Activated CD4-positive, alpha-beta T cell treated with anti-CD3 and anti-CD28 coated beads, Interleukin-2, amount 50 U/mL, for 24 hours (primary cell): ENCODE measurements around the gene CASTOR2.
A peak's percentile ranks its signal among the peaks of the same experiment; 100 is the strongest.
"Not testable (repeated sequence)": the region's sequence is repeated elsewhere in the genome, so short reads cannot be mapped to it uniquely, and the experiment has no call there.

Experiments
- DNase-seq, 2 donors: peaks; one replicate each; pipeline ENCODE4 v3.0.0-alpha.2; 2020; ENCODE audit warnings: low read depth in 1 of 2, low spot score in 1 of 2

The CASTOR2 gene

GRCh38 chr7:74964511-74965119, at the start of gene CASTOR2:
TSS of gene CASTOR2 (plus strand) at chr7:74964705. CDS start at chr7:74964986, 281 bp downstream.
- peak; percentile 39 to 46 for DNase-seq

- DNase-seq, result not testable (repeated sequence)
Observed at GRCh38 chr7:74922321-74922890, 42.1 kb upstream of the CASTOR2 start.

GRCh38 chr7:74923644-74924043, 40.9 kb upstream of the CASTOR2 start:
- DNase-seq, result not testable (repeated sequence)

- DNase-seq, result not testable (repeated sequence)
Observed at GRCh38 chr7:74926968-74927367, 37.5 kb upstream of the CASTOR2 start.

GRCh38 chr7:74931563-74932328, 32.8 kb upstream of the CASTOR2 start:
- not testable (repeated sequence) for DNase-seq

GRCh38 chr7:74939429-74939828, 25.1 kb upstream of the CASTOR2 start:
- not testable (repeated sequence) for DNase-seq

- not testable (repeated sequence) for DNase-seq
Observed at GRCh38 chr7:74941302-74942069, 23.0 kb upstream of the CASTOR2 start.

GRCh38 chr7:74943923-74944322, 20.6 kb upstream of the CASTOR2 start:
- not testable (repeated sequence) for DNase-seq

GRCh38 chr7:74947741-74948140, 16.8 kb upstream of the CASTOR2 start:
- not testable (repeated sequence) for DNase-seq

- DNase-seq, result not testable (repeated sequence)
Observed at GRCh38 chr7:74953774-74954173, 10.7 kb upstream of the CASTOR2 start.

GRCh38 chr7:74958328-74958727, 6.2 kb upstream of the CASTOR2 start:
- not testable (repeated sequence) for DNase-seq

- not testable (repeated sequence) for DNase-seq
Observed at GRCh38 chr7:74963704-74964510, 598 bp upstream of the CASTOR2 start.

- not testable (repeated sequence) for DNase-seq
Observed at GRCh38 chr7:74966208-74966854, 1.8 kb downstream of the CASTOR2 start.

- not testable (repeated sequence) for DNase-seq
Observed at GRCh38 chr7:74966909-74967308, 2.4 kb downstream of the CASTOR2 start.

GRCh38 chr7:74971431-74971830, 6.9 kb downstream of the CASTOR2 start:
- DNase-seq, result not testable (repeated sequence)

GRCh38 chr7:74972377-74972776, 7.9 kb downstream of the CASTOR2 start:
- DNase-seq, result not testable (repeated sequence)

- DNase-seq, result not testable (repeated sequence)
Observed at GRCh38 chr7:74975959-74976358, 11.5 kb downstream of the CASTOR2 start.

GRCh38 chr7:74977523-74977922, 13.0 kb downstream of the CASTOR2 start:
- DNase-seq, result not testable (repeated sequence)

- DNase-seq, result not testable (repeated sequence)
Observed at GRCh38 chr7:74988436-74988835, 23.9 kb downstream of the CASTOR2 start.

GRCh38 chr7:74993121-74993520, 28.6 kb downstream of the CASTOR2 start:
- DNase-seq, result no peak
